GM23338 (cell line): ENCODE measurements around the gene SLCO3A1. TPM values are rescaled to one million over a fixed set of nuclear protein-coding genes. Genes with fewer than 3 reads are reported as not detected.

ENCODE experiments used
- ATAC-seq: fragments of 200-7000 bp; cut with Tn5 transposase; 3 replicates; pipeline ENCODE4 v1.9.1; 2020
- DNase-seq: peaks from one replicate; pipeline ENCODE4 v3.0.0-alpha.2; 2015; ENCODE audit warnings: low spot score
- H2AFZ ChIP-seq: fragments of 200-600 bp; sonication (generic); 2 replicates; pipeline ENCODE4 v1.8.0; 2016; ENCODE audit warnings: antibody characterized with exemption, mild to moderate bottlenecking, moderate library complexity
- H3F3A ChIP-seq: fragments of 200-600 bp; sonication (generic); replicated peaks from 2 replicates; pipeline ENCODE4 v1.8.0; 2017; ENCODE audit warnings: antibody characterized with exemption, mixed run types, low read depth
- H3K27ac ChIP-seq: fragments of 200-600 bp; sonication (generic); 2 replicates; pipeline ENCODE4 v1.6.1; 2016; ENCODE audit warnings: low read depth
- H3K27me3 ChIP-seq: fragments of 200-600 bp; sonication (generic); 2 replicates; pipeline ENCODE4 v1.8.0; 2016; ENCODE audit warnings: mild to moderate bottlenecking, mixed run types, moderate library complexity; ENCODE audit not compliant: insufficient read depth
- H3K36me3 ChIP-seq: fragments of 200-600 bp; sonication (generic); 2 replicates; pipeline ENCODE4 v1.8.0; 2016; ENCODE audit warnings: mild to moderate bottlenecking; ENCODE audit not compliant: insufficient read depth
- H3K4me1 ChIP-seq: fragments of 200-600 bp; sonication (generic); 2 replicates; pipeline ENCODE4 v1.8.0; 2016; ENCODE audit warnings: mild to moderate bottlenecking, moderate library complexity; ENCODE audit not compliant: insufficient read depth
- H3K4me2 ChIP-seq: fragments of 200-600 bp; sonication (generic); 2 replicates; pipeline ENCODE4 v1.7.1; 2017; ENCODE audit warnings: mixed run types
- H3K4me3 ChIP-seq: fragments of 200-600 bp; sonication (generic); 2 replicates; pipeline ENCODE4 v1.6.1; 2016; ENCODE audit warnings: mixed run types
- H3K79me2 ChIP-seq: fragments of 200-600 bp; sonication (generic); replicated peaks from 2 replicates; pipeline ENCODE4 v1.8.0; 2017; ENCODE audit warnings: mild to moderate bottlenecking; ENCODE audit not compliant: insufficient read depth
- H3K9me2 ChIP-seq: fragments of 200-600 bp; sonication (generic); 2 replicates; pipeline ENCODE4 v1.8.0; 2017; ENCODE audit not compliant: insufficient read depth
- H4K20me1 ChIP-seq: fragments of 200-600 bp; sonication (generic); replicated peaks from 2 replicates; pipeline ENCODE4 v1.8.0; 2017; ENCODE audit warnings: mild to moderate bottlenecking; ENCODE audit not compliant: insufficient read depth
- H3K27ac Mint-ChIP-seq: 2 replicates; pipeline ENCODE4 v1.8.0; 2020; ENCODE audit warnings: inconsistent platforms, mild to moderate bottlenecking, moderate library complexity, mixed read lengths
- H3K27me3 Mint-ChIP-seq: 3 replicates; pipeline ENCODE4 v1.8.0; 2022; ENCODE audit warnings: low read depth, mild to moderate bottlenecking, moderate library complexity, mixed read lengths, inconsistent platforms; ENCODE audit not compliant: insufficient read depth, poor library complexity
- H3K36me3 Mint-ChIP-seq: 3 replicates; pipeline ENCODE4 v1.8.0; 2021; ENCODE audit warnings: low read depth, mild to moderate bottlenecking, inconsistent platforms, moderate library complexity, mixed read lengths
- H3K4me1 Mint-ChIP-seq: 3 replicates; pipeline ENCODE4 v1.8.0; 2020; ENCODE audit warnings: mild to moderate bottlenecking, inconsistent platforms, mixed read lengths
- H3K4me3 Mint-ChIP-seq: 3 replicates; pipeline ENCODE4 v1.8.0; 2021; ENCODE audit warnings: moderate library complexity, mild to moderate bottlenecking, inconsistent platforms, mixed read lengths
- H3K9me3 Mint-ChIP-seq: 3 replicates; pipeline ENCODE4 v1.8.0; 2020; ENCODE audit warnings: moderate library complexity, mild to moderate bottlenecking, inconsistent platforms, mixed read lengths
- CREB1 ChIP-seq: fragments of 250-450 bp; sonication (Bioruptor Pico); IDR thresholded peaks from 2 replicates; pipeline ENCODE4 v1.5.0; 2020; ENCODE audit warnings: low read depth, mild to moderate bottlenecking, moderate library complexity
- EZH2 ChIP-seq: fragments of 200-600 bp; sonication (generic); IDR thresholded peaks from one replicate; pipeline ENCODE4 v1.8.0; 2017; ENCODE audit warnings: antibody characterized with exemption, mild to moderate bottlenecking, low read depth; ENCODE audit not compliant: unreplicated experiment
- EZH2phosphoT487 ChIP-seq: fragments of 200-600 bp; sonication (generic); IDR thresholded peaks from one replicate; pipeline ENCODE4 v1.8.1; 2018; ENCODE audit warnings: antibody characterized with exemption; ENCODE audit not compliant: unreplicated experiment
- JUNB ChIP-seq: IDR thresholded peaks from one replicate; pipeline ENCODE4 v1.6.1; 2016; ENCODE audit warnings: antibody characterized with exemption; ENCODE audit not compliant: unreplicated experiment
- NANOG ChIP-seq: IDR thresholded peaks from 2 replicates; pipeline ENCODE4 v1.6.1; 2016; ENCODE audit warnings: antibody characterized with exemption, borderline replicate concordance
- STAT1 ChIP-seq: IDR thresholded peaks from one replicate; pipeline ENCODE4 v1.6.1; 2016; ENCODE audit warnings: antibody characterized with exemption; ENCODE audit not compliant: unreplicated experiment
- ZNF114 ChIP-seq: fragments of 250-450 bp; sonication (Bioruptor Pico); IDR thresholded peaks from 2 replicates; pipeline ENCODE4 v1.5.0; 2020; ENCODE audit warnings: mild to moderate bottlenecking, moderate library complexity
- polyA plus RNA-seq: library from polyadenylated mRNA; unstranded; fragments of >200 nt; fragmentation: Nextera tagmentation; extraction: Ambion mirVana; gene quantifications from 2 replicates; pipeline ENCODE4 v1.2.1, GENCODE V29; 2016
- total RNA-seq: library from RNA; depleted of rRNA; stranded (reverse); fragments of >200 nt; shearing (Covaris generic); gene quantifications from 2 replicates; pipeline ENCODE4 v1.2.3, GENCODE V29; 2014
- TF ChIP-seq, protein P1 (sequence below), 2 experiments: fragments of 200-600 bp in 1 of 2; sonication (generic) in 1 of 2; conservative IDR thresholded peaks; 2 replicates each; pipeline versions ENCODE4 v1.5.1 to v1.6.1; 2016 to 2017; ENCODE audit warnings: antibody characterized with exemption in 2 of 2, low read depth in 2 of 2, mild to moderate bottlenecking in 2 of 2, moderate library complexity in 1 of 2
- TF ChIP-seq, protein P2 (sequence below): IDR thresholded peaks from 2 replicates; pipeline ENCODE4 v1.6.1; 2016; ENCODE audit warnings: antibody characterized with exemption

SLCO3A1 gene
- total and polyA plus RNA-seq, 2 experiments from 2014 or later = 7.3 to 9.4 TPM

DNA sequence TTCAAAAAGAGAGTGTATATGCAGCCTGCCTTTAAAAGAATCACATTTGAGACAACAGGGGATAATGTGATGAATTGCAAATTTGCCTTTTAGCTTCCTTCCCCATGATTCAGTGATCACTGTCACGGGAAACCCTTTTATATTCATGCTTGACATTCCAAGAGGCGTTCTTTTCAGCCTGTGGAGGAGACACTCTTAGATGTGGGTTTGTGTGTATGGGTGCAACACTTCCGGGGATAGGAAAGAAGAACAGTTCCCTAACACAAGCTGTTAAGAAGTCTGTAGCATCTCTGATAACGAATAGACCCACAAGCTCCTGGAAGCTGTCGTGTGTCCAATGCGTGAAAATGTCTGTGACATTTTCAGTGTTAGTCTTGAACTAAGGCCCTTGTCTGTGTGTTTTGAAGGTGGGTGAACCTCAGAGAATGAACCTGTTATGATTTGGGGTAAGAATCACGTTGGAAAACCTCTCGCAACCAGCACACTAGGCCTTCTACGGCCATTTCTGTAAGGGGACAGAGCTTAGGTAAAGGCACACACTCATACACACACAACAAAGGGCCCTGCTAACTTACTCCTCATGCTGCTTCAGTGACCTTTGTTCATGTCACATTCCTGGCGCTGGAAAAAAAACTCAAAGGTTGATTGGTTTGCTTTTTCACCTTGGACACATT lies 311.0 kb downstream of the SLCO3A1 start:
- no peaks in the 10 kb centered on the region for H3K9me3 Mint-ChIP-seq
- H3K27me3 Mint-ChIP-seq = peaks cover 18% of the 10 kb centered on the region
- TF ChIP-seq CREB1 = 0 out of 2 replicates have a peak, but pooled peaks have one; percentile 9
- TF ChIP-seq EZH2phosphoT487 = no peak
- no peak for TF ChIP-seq JUNB
- no peak for TF ChIP-seq STAT1
- TF ChIP-seq NANOG = peak; percentile 58; the same call in 1 of the 2 replicates
- no peak for TF ChIP-seq ZNF114 (CRISPR knock-in tag)
- Histone ChIP-seq H2AFZ (no peak overlapping the region), H3K4me1 (peaks cover 53% of the 10 kb centered on the region), H3K27me3 (no peaks in the 10 kb centered on the region), H3F3A (no peaks in the 10 kb centered on the region), H3K79me2 (no peaks in the 10 kb centered on the region), H3K4me3 (no peak overlapping the region), H3K27ac (peak overlapping the region; percentile 88), H3K9me2 (no peaks in the 10 kb centered on the region), H4K20me1 (no peaks in the 10 kb centered on the region), H3K4me2 (peak overlapping the region; percentile 35), H3K36me3 (no peaks in the 10 kb centered on the region)
- ATAC-seq (peak; percentile 57), DNase-seq (peak; percentile 71)
- H3K4me3 Mint-ChIP-seq = peak overlapping the region; percentile 14; the same call in 1 of the 3 replicates
- no peaks in the 10 kb centered on the region for H3K36me3 Mint-ChIP-seq
- H3K4me1 Mint-ChIP-seq = peaks cover 59% of the 10 kb centered on the region
- H3K27ac Mint-ChIP-seq = peak overlapping the region; percentile 95

DNA sequence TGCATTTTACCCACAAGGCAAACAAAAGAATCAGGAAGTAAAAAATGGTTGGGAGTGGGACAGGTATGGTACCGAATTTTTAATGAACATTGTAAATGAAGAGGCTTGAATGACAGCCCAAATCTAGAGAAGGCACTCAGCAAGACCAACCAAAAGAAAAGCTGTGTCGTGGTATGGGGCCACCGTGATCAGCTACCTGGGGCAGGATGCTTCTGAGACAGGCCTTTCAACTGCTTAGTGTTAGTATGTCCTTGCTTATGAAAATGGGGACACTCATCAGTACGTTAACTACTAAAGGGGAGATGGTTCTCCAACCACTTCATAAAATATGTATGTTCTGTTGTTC lies 311.5 kb downstream of the SLCO3A1 start:
- no peak for DNase-seq
- Mint-ChIP-seq H3K4me3 (0 out of 3 replicates have a peak overlapping the region, but pooled peaks have one; percentile 4), H3K4me1 (peaks cover 54% of the 10 kb centered on the region), H3K9me3 (no peaks in the 10 kb centered on the region), H3K36me3 (no peaks in the 10 kb centered on the region), H3K27me3 (peaks cover 13% of the 10 kb centered on the region), H3K27ac (peak overlapping the region; percentile 95)
- no peaks in the 10 kb centered on the region for H3F3A ChIP-seq
- H2AFZ ChIP-seq = no peak overlapping the region
- H3K4me3 ChIP-seq = no peak overlapping the region
- peak overlapping the region; percentile 88 for H3K27ac ChIP-seq
- no peaks in the 10 kb centered on the region for H4K20me1 ChIP-seq
- TF ChIP-seq ZNF114 (CRISPR knock-in tag) = 0 out of 2 replicates have a peak, but pooled peaks have one; percentile 47
- TF ChIP-seq, protein P1, sequence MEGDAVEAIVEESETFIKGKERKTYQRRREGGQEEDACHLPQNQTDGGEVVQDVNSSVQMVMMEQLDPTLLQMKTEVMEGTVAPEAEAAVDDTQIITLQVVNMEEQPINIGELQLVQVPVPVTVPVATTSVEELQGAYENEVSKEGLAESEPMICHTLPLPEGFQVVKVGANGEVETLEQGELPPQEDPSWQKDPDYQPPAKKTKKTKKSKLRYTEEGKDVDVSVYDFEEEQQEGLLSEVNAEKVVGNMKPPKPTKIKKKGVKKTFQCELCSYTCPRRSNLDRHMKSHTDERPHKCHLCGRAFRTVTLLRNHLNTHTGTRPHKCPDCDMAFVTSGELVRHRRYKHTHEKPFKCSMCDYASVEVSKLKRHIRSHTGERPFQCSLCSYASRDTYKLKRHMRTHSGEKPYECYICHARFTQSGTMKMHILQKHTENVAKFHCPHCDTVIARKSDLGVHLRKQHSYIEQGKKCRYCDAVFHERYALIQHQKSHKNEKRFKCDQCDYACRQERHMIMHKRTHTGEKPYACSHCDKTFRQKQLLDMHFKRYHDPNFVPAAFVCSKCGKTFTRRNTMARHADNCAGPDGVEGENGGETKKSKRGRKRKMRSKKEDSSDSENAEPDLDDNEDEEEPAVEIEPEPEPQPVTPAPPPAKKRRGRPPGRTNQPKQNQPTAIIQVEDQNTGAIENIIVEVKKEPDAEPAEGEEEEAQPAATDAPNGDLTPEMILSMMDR (conservative IDR thresholded peaks at IDR 0.05; ENCODE audit: low read depth in 2 of 2) = no peak
- H3K4me1 ChIP-seq = peaks cover 48% of the 10 kb centered on the region
- no peaks in the 10 kb centered on the region for H3K79me2 ChIP-seq
- H3K4me2 ChIP-seq = peak overlapping the region; percentile 35; the same call in 1 of the 2 replicates
- H3K36me3 ChIP-seq = no peaks in the 10 kb centered on the region
- no peaks in the 10 kb centered on the region for H3K27me3 ChIP-seq
- ATAC-seq = peak; percentile 20
- H3K9me2 ChIP-seq = no peaks in the 10 kb centered on the region

DNA sequence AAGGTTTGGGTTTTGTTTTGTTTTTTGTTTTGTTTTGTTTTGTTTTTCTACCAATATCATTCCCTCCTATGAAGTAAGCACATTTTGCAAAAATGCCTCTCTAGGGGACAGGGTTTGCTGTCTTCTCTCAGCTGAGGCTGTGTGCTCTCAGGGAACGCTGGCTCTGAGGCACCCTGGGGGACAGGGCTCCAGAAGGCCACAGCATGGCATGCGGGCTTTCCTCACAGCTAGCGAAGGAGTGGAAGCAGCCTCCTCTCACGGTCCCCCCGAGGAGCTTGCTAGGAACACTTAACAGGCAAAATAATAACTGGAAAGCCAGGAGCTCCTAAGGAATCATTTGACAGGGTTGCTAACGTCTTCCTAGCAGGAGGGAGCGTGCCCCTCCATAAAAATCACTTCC lies 312.5 kb downstream of the SLCO3A1 start:
- peak overlapping the region; percentile 69 for H3K27ac Mint-ChIP-seq
- DNase-seq (no peak), ATAC-seq (peak; percentile 55)
- Histone ChIP-seq H3K79me2 (no peaks in the 10 kb centered on the region), H3F3A (no peaks in the 10 kb centered on the region), H3K9me2 (no peaks in the 10 kb centered on the region), H3K4me1 (peaks cover 40% of the 10 kb centered on the region), H4K20me1 (no peaks in the 10 kb centered on the region), H3K4me3 (no peak overlapping the region), H3K4me2 (no peak overlapping the region), H2AFZ (no peak overlapping the region), H3K27ac (peak overlapping the region; percentile 88; the same call in 1 of the 2 replicates), H3K27me3 (no peaks in the 10 kb centered on the region), H3K36me3 (no peaks in the 10 kb centered on the region)
- no peak overlapping the region for H3K4me3 Mint-ChIP-seq
- H3K36me3 Mint-ChIP-seq = no peaks in the 10 kb centered on the region
- H3K9me3 Mint-ChIP-seq = no peaks in the 10 kb centered on the region
- peaks cover 7% of the 10 kb centered on the region for H3K27me3 Mint-ChIP-seq
- H3K4me1 Mint-ChIP-seq = peaks cover 43% of the 10 kb centered on the region
- TF ChIP-seq ZNF114 (CRISPR knock-in tag) = no peak
- TF ChIP-seq NANOG = no peak
- TF ChIP-seq EZH2phosphoT487 = no peak
- TF ChIP-seq, protein P1 (conservative IDR thresholded peaks at IDR 0.05; ENCODE audit: low read depth in 2 of 2) = no peak
- TF ChIP-seq EZH2 = no peak
- no peak for TF ChIP-seq JUNB
- TF ChIP-seq, protein P2, sequence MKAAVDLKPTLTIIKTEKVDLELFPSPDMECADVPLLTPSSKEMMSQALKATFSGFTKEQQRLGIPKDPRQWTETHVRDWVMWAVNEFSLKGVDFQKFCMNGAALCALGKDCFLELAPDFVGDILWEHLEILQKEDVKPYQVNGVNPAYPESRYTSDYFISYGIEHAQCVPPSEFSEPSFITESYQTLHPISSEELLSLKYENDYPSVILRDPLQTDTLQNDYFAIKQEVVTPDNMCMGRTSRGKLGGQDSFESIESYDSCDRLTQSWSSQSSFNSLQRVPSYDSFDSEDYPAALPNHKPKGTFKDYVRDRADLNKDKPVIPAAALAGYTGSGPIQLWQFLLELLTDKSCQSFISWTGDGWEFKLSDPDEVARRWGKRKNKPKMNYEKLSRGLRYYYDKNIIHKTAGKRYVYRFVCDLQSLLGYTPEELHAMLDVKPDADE = no peak
- no peak for TF ChIP-seq CREB1
